H1 (cell line): ENCODE results near the gene LPP. TPM values are rescaled to one million over a fixed set of nuclear protein-coding genes. Genes with fewer than 3 reads are reported as not detected.

Source experiments
- CTCF ChIA-PET: fragments of 300-600 bp; sonication (Branson Sonifier 250); formaldehyde crosslinking; loops from one replicate; lab custom pipeline; 2021; ENCODE audit not compliant: partially characterized antibody; lab: Charles Lee
- POLR2A ChIA-PET: fragments of 300-600 bp; sonication (Branson Sonifier 250); formaldehyde crosslinking; loops from one replicate; lab custom pipeline; 2021; ENCODE audit warnings: inconsistent platforms; ENCODE audit not compliant: partially characterized antibody; lab: Charles Lee
- DNase-seq, 2 experiments: peaks; one replicate each; pipeline versions ENCODE4 v3.0.0 to v3.0.0-alpha.2; 2010 to 2022; ENCODE audit warnings: low spot score in 2 of 2, low read depth in 1 of 2, mixed read lengths in 1 of 2
- FAIRE-seq: peaks from 2 replicates; lab custom pipeline; 2011; peaks lifted over from hg19 to GRCh38; lab: Jason Lieb, UNC
- H2AFZ ChIP-seq: 2 replicates; pipeline ENCODE4 v1.8.1; 2012; ENCODE audit warnings: low read length, inconsistent platforms
- H2AK5ac ChIP-seq: 2 replicates; pipeline ENCODE4 v1.6.1; 2013; ENCODE audit warnings: low read depth, low read length
- H2BK120ac ChIP-seq: replicated peaks from 2 replicates; pipeline ENCODE3; 2013; ENCODE audit warnings: low read depth, low read length, inconsistent platforms
- H2BK12ac ChIP-seq: 2 replicates; pipeline ENCODE4 v1.6.1; 2013; ENCODE audit warnings: low read depth, low read length
- H2BK15ac ChIP-seq: 2 replicates; pipeline ENCODE4 v1.6.1; 2013; ENCODE audit warnings: low read length
- H2BK20ac ChIP-seq: 2 replicates; pipeline ENCODE4 v1.6.1; 2013; ENCODE audit warnings: low read length
- H2BK5ac ChIP-seq: 2 replicates; pipeline ENCODE4 v1.6.1; 2013; ENCODE audit warnings: low read depth, low read length
- H3K14ac ChIP-seq: 2 replicates; pipeline ENCODE4 v1.6.1; 2013; ENCODE audit warnings: inconsistent platforms; ENCODE audit not compliant: insufficient read length
- H3K18ac ChIP-seq: 2 replicates; pipeline ENCODE4 v1.6.1; 2013; ENCODE audit warnings: low read length; ENCODE audit errors: extremely low read depth
- H3K23ac ChIP-seq: 2 replicates; pipeline ENCODE4 v1.6.1; 2013; ENCODE audit warnings: inconsistent platforms; ENCODE audit not compliant: insufficient read length
- H3K23me2 ChIP-seq: 2 replicates; pipeline ENCODE4 v1.6.1; 2013; ENCODE audit warnings: low read depth, low read length
- H3K27ac ChIP-seq: 2 replicates; pipeline ENCODE4 v1.6.1; 2011; ENCODE audit warnings: low read depth, low read length, inconsistent platforms
- H3K27me3 ChIP-seq, 4 experiments: replicated peaks in 1 of 4; 1 replicate in 1 of 4; 2 replicates in 3 of 4; pipeline versions ENCODE4 v1.6.1 to v1.8.1; 2011 to 2013; ENCODE audit warnings: low read length in 3 of 4, mild to moderate bottlenecking in 3 of 4, inconsistent platforms in 2 of 4, mixed read lengths in 2 of 4, moderate library complexity in 1 of 4; ENCODE audit not compliant: control insufficient read depth in 3 of 4, insufficient read depth in 3 of 4; ENCODE audit errors: extremely low read depth in 1 of 4
- H3K36me3 ChIP-seq, 4 experiments: 2 replicates each; pipeline versions ENCODE4 v1.6.1 to v1.8.1; 2011 to 2013; ENCODE audit warnings: mild to moderate bottlenecking in 4 of 4, low read length in 3 of 4, moderate library complexity in 2 of 4, control low read depth in 1 of 4, inconsistent platforms in 1 of 4; ENCODE audit not compliant: insufficient read depth in 4 of 4, control insufficient read depth in 2 of 4
- H3K4ac ChIP-seq: replicated peaks from 2 replicates; pipeline ENCODE3; 2013; ENCODE audit warnings: low read length, low read depth, mixed read lengths, inconsistent platforms; ENCODE audit not compliant: insufficient read length
- H3K4me1 ChIP-seq, 4 experiments: replicated peaks in 1 of 4; 1 replicate in 1 of 4; 2 replicates in 3 of 4; pipeline versions ENCODE4 v1.6.1 to v1.8.1; 2011 to 2013; ENCODE audit warnings: low read length in 3 of 4, inconsistent platforms in 2 of 4, mixed read lengths in 1 of 4; ENCODE audit not compliant: insufficient read depth in 4 of 4, control insufficient read depth in 3 of 4
- H3K4me2 ChIP-seq, 2 experiments: 2 replicates each; pipeline versions ENCODE4 v1.6.1 to v1.8.1; 2011 to 2013; ENCODE audit warnings: low read depth in 2 of 2, low read length in 2 of 2, control low read depth in 1 of 2, inconsistent platforms in 1 of 2, mild to moderate bottlenecking in 1 of 2; ENCODE audit not compliant: insufficient read depth in 1 of 2
- H3K4me3 ChIP-seq, 4 experiments: fragments of 200-600, 300-600 bp in 1 of 4; sonication (generic), shearing (Covaris generic), sonication (Bioruptor Twin) in 1 of 4; 2 replicates each; pipeline versions ENCODE4 v1.5.1 to v1.8.1; 2011 to 2016; ENCODE audit warnings: low read length in 4 of 4, low read depth in 3 of 4, control low read depth in 2 of 4, inconsistent platforms in 2 of 4, mild to moderate bottlenecking in 2 of 4, mixed read lengths in 1 of 4, moderate library complexity in 1 of 4; ENCODE audit not compliant: insufficient read depth in 2 of 4; ENCODE audit errors: extremely low read depth in 1 of 4
- H3K56ac ChIP-seq: replicated peaks from 2 replicates; pipeline ENCODE3; 2013; ENCODE audit warnings: low read depth, mild to moderate bottlenecking, mixed read lengths, low read length, inconsistent platforms; ENCODE audit not compliant: insufficient read length
- H3K79me1 ChIP-seq: 2 replicates; pipeline ENCODE4 v1.6.1; 2013; ENCODE audit warnings: low read depth, low read length, control low read depth
- H3K79me2 ChIP-seq, 2 experiments: 2 replicates each; pipeline versions ENCODE4 v1.6.1 to v1.8.1; 2012 to 2013; ENCODE audit warnings: low read length in 2 of 2, mild to moderate bottlenecking in 2 of 2, inconsistent platforms in 1 of 2; ENCODE audit not compliant: insufficient read depth in 2 of 2, control insufficient read depth in 1 of 2
- H3K9ac ChIP-seq, 4 experiments: replicated peaks in 1 of 4; 1 replicate in 1 of 4; 2 replicates in 3 of 4; pipeline versions ENCODE4 v1.6.1 to v1.8.1; 2011 to 2013; ENCODE audit warnings: low read depth in 3 of 4, low read length in 3 of 4, control low read depth in 2 of 4, mild to moderate bottlenecking in 2 of 4, moderate library complexity in 2 of 4, inconsistent platforms in 1 of 4; ENCODE audit errors: extremely low read depth in 1 of 4
- H3K9me3 ChIP-seq, 2 experiments: 2 replicates each; pipeline versions ENCODE4 v1.6.1 to v1.8.1; 2012 to 2013; ENCODE audit warnings: mild to moderate bottlenecking in 2 of 2, moderate library complexity in 2 of 2, control low read depth in 1 of 2, inconsistent platforms in 1 of 2, low read depth in 1 of 2, low read length in 1 of 2, mixed read lengths in 1 of 2; ENCODE audit not compliant: insufficient read depth in 2 of 2
- H4K20me1 ChIP-seq, 2 experiments: replicated peaks in 1 of 2; 2 replicates each; pipeline versions ENCODE3 to v1.8.1; 2011 to 2013; ENCODE audit warnings: inconsistent platforms in 2 of 2, low read length in 2 of 2, mild to moderate bottlenecking in 1 of 2; ENCODE audit not compliant: insufficient read depth in 2 of 2, control insufficient read depth in 1 of 2
- H4K5ac ChIP-seq: 2 replicates; pipeline ENCODE4 v1.6.1; 2013; ENCODE audit warnings: low read length, low read depth, mixed read lengths, inconsistent platforms; ENCODE audit not compliant: insufficient read length
- H4K8ac ChIP-seq: 2 replicates; pipeline ENCODE4 v1.8.0; 2013; ENCODE audit warnings: mild to moderate bottlenecking, moderate library complexity, low read length, inconsistent platforms; ENCODE audit not compliant: insufficient read depth; ENCODE audit errors: extremely low read depth
- H4K91ac ChIP-seq: replicated peaks from 2 replicates; pipeline ENCODE3; 2013; ENCODE audit warnings: low read length, mixed read lengths, inconsistent platforms; ENCODE audit not compliant: insufficient read length
- CBX8 ChIP-seq: fragments of 300-800, 300-1000 bp; sonication (generic); IDR thresholded peaks from 2 replicates; pipeline ENCODE4 v1.7.1; 2016; ENCODE audit warnings: low read depth, low read length, borderline replicate concordance
- CTBP2 ChIP-seq: IDR thresholded peaks from 2 replicates; pipeline ENCODE4 v1.7.0; 2011; ENCODE audit warnings: borderline replicate concordance, mild to moderate bottlenecking, moderate library complexity, mixed read lengths, low read length; ENCODE audit not compliant: insufficient read depth, insufficient read length
- POU5F1 ChIP-seq: IDR thresholded peaks from 2 replicates; pipeline ENCODE4 v1.6.1; 2011; ENCODE audit warnings: low read depth, mild to moderate bottlenecking, low read length, moderate library complexity
- TAF1 ChIP-seq: IDR thresholded peaks from 2 replicates; pipeline ENCODE4 v1.6.1; 2011; ENCODE audit warnings: mild to moderate bottlenecking, low read depth, low read length
- TBP ChIP-seq: IDR thresholded peaks from 2 replicates; pipeline ENCODE4 v1.6.1; 2011; ENCODE audit warnings: low read depth, low read length, improper control_type of control experiment
- WGBS, 2 experiments: shearing (Covaris generic) in 1 of 2; methylation state at CpG; one replicate each; pipeline versions ENCODE4 v1.1.6 to v1.1.7; 2013 to 2015; ENCODE audit warnings: low lambda C conversion rate in 2 of 2, mixed read lengths in 2 of 2, inconsistent platforms in 1 of 2, low coverage in 1 of 2, missing lambda C conversion rate in 1 of 2; ENCODE audit not compliant: insufficient replicate concordance in 2 of 2, insufficient coverage in 1 of 2, insufficient read length in 1 of 2; ENCODE audit errors: extremely low coverage in 1 of 2, missing lambda C conversion rate in 1 of 2; 5-methylcytosine and 5-hydroxymethylcytosine counted together
- polyA plus RNA-seq, 7 experiments: library from polyadenylated mRNA; depleted of rRNA in 3 of 7; stranded (reverse) in 5 of 7; unstranded in 2 of 7; fragments of >200 nt in 5 of 7; fragments of 200-250 nt in 2 of 7; gene quantifications; 1 replicate in 5 of 7; 2 replicates in 1 of 7; 4 replicates in 1 of 7; pipeline versions ENCODE4 v1.2.1 to v1.2.3, GENCODE V29; 2011 to 2013; ENCODE audit warnings: missing spikeins in 2 of 7, mixed read lengths in 2 of 7
- total RNA-seq: library from RNA; stranded (reverse); fragmentation: NEBNext Ultra II Directional; extraction: Animal tissue kit (Norgen Biotek cat#: 25700); gene quantifications from 2 replicates; pipeline ENCODE4 v1.2.1, GENCODE V29; 2021

Gene LPP
- total and polyA plus RNA-seq, 2 of the 8 experiments (the other 6 are each of a cell fraction or from before 2014, with no cell fraction given): 10.0 to 53.3 TPM

DNA sequence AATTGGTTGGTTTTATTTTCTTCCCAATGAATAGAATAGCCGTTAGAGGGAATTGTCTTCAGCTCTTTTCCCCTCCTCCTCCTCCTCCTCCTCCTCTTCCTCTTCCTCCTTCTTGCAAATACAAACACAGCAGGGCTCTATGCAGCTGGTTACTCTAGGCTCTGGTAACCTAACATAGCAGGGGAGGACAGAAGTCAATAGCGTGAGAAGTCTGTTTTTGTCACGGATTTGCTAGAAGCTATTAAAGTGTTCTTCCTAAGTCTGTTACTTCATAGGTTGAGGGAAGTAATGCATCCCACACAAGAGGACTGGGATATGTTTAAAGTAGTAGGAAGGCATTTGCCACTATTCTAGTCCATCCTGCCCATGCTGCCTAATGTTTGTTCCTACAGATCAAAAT is 643.1 kb downstream of the LPP start:
- ChIA-PET CTCF (interaction anchor here (0.5 to 7.5 kb wide), 5 partner anchors 34 to 1057 kb away, joined by 3 to 36 read pairs (median 4); no protein-coding TSS in a partner anchor), POLR2A (no interaction called here)
- Histone ChIP-seq H3K9me3 (no peaks in the 10 kb centered on the region), H4K8ac (no peak overlapping the region), H3K4ac (no peak overlapping the region), H3K4me3 (no peak overlapping the region), H3K56ac (no peak overlapping the region), H4K20me1 (no peaks in the 10 kb centered on the region), H2BK120ac (no peak overlapping the region), H2BK12ac (no peak overlapping the region), H3K4me1 (peaks cover 0 to 3% (median 1%) of the 10 kb centered on the region in 4 experiments; a peak in 2 of 7 replicates), H2BK20ac (no peak overlapping the region), H3K23me2 (no peaks in the 10 kb centered on the region), H4K5ac (no peak overlapping the region), H3K23ac (no peak overlapping the region), H4K91ac (no peak overlapping the region), H3K14ac (no peak overlapping the region), H3K27ac (no peak overlapping the region), H2BK5ac (no peak overlapping the region), H2AK5ac (no peak overlapping the region), H3K79me1 (no peaks in the 10 kb centered on the region), H2BK15ac (no peak overlapping the region), H3K36me3 (no peaks in the 10 kb centered on the region), H3K27me3 (no peaks in the 10 kb centered on the region), H3K18ac (no peak overlapping the region), H3K4me2 (no peak overlapping the region), H2AFZ (no peak overlapping the region), H3K79me2 (no peaks in the 10 kb centered on the region), H3K9ac (no peak overlapping the region)
- WGBS, 2 experiments: 43% methylated on average over 3 of the region's 3 CpGs; no CpG with 5 or more reads in 1 of the 2 experiments
- TF ChIP-seq CTBP2: no peak
- TF ChIP-seq TAF1: no peak
- TF ChIP-seq CBX8: no peak
- TF ChIP-seq TBP: no peak
- TF ChIP-seq POU5F1: no peak
- no peak for FAIRE-seq
- DNase-seq: no peak
